Measurements from ENCODE around the gene DLX6.

The DLX6 gene

GRCh38 chr7:96989859-96990317 is 15.5 kb upstream of the DLX6 start:
- Histone ChIP-seq H3K4me1 (ENCODE audit: insufficient read depth, low read length) (no peaks in the 10 kb centered on the region), H3K9ac (ENCODE audit: low read depth, low read length) (no peak overlapping the region), H3K4me3 (ENCODE audit: low read depth in 1 of 2, low read length in 2 of 2) (no peak overlapping the region), H3K79me2 (ENCODE audit: insufficient read depth, low read length) (no peaks in the 10 kb centered on the region), H4K20me1 (ENCODE audit: insufficient read depth, low read length) (no peaks in the 10 kb centered on the region), H3K4me2 (ENCODE audit: insufficient read depth, low read length) (no peak overlapping the region), H3K36me3 (ENCODE audit: insufficient read depth, low read length) (no peaks in the 10 kb centered on the region), H3K9me3 (ENCODE audit: insufficient read depth, low read length, severe bottlenecking) (no peaks in the 10 kb centered on the region), H3K27ac (ENCODE audit: low read length) (no peak overlapping the region), H3K27me3 (ENCODE audit: insufficient read depth, low read length, poor library complexity) (peaks cover 4% of the 10 kb centered on the region), H2AFZ (ENCODE audit: low read depth, low read length) (no peak overlapping the region)
- DNase-seq (no peak), ATAC-seq (ENCODE audit: insufficient read depth, low read depth) (no peak)
- TF ChIP-seq EZH2 (IDR thresholded peaks at IDR 0.05; ENCODE audit: borderline replicate concordance, low read depth, low read length, severe bottlenecking): no peak
- TF ChIP-seq, protein P1, sequence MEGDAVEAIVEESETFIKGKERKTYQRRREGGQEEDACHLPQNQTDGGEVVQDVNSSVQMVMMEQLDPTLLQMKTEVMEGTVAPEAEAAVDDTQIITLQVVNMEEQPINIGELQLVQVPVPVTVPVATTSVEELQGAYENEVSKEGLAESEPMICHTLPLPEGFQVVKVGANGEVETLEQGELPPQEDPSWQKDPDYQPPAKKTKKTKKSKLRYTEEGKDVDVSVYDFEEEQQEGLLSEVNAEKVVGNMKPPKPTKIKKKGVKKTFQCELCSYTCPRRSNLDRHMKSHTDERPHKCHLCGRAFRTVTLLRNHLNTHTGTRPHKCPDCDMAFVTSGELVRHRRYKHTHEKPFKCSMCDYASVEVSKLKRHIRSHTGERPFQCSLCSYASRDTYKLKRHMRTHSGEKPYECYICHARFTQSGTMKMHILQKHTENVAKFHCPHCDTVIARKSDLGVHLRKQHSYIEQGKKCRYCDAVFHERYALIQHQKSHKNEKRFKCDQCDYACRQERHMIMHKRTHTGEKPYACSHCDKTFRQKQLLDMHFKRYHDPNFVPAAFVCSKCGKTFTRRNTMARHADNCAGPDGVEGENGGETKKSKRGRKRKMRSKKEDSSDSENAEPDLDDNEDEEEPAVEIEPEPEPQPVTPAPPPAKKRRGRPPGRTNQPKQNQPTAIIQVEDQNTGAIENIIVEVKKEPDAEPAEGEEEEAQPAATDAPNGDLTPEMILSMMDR (IDR thresholded peaks at IDR 0.05; ENCODE audit: borderline replicate concordance, extremely low read depth, low read length, poor library complexity, severe bottlenecking): no peak

GRCh38 chr7:96991546-96992191 is 13.7 kb upstream of the DLX6 start:
- Histone ChIP-seq H3K27ac (ENCODE audit: low read length) (no peak overlapping the region), H3K4me1 (ENCODE audit: insufficient read depth, low read length) (no peaks in the 10 kb centered on the region), H3K27me3 (ENCODE audit: insufficient read depth, low read length, poor library complexity) (peaks cover 4% of the 10 kb centered on the region), H3K4me2 (ENCODE audit: insufficient read depth, low read length) (no peak overlapping the region), H4K20me1 (ENCODE audit: insufficient read depth, low read length) (no peaks in the 10 kb centered on the region), H3K36me3 (ENCODE audit: insufficient read depth, low read length) (no peaks in the 10 kb centered on the region), H3K79me2 (ENCODE audit: insufficient read depth, low read length) (no peaks in the 10 kb centered on the region), H3K4me3 (ENCODE audit: low read depth in 1 of 2, low read length in 2 of 2) (no peak overlapping the region), H3K9me3 (ENCODE audit: insufficient read depth, low read length, severe bottlenecking) (no peaks in the 10 kb centered on the region), H2AFZ (ENCODE audit: low read depth, low read length) (no peak overlapping the region), H3K9ac (ENCODE audit: low read depth, low read length) (no peak overlapping the region)
- no peak for DNase-seq
- ATAC-seq (ENCODE audit: insufficient read depth, low read depth): no peak
- TF ChIP-seq EZH2 (IDR thresholded peaks at IDR 0.05; ENCODE audit: borderline replicate concordance, low read depth, low read length, severe bottlenecking): no peak
- TF ChIP-seq, protein P1 (IDR thresholded peaks at IDR 0.05; ENCODE audit: borderline replicate concordance, extremely low read depth, low read length, poor library complexity, severe bottlenecking): no peak

DNA sequence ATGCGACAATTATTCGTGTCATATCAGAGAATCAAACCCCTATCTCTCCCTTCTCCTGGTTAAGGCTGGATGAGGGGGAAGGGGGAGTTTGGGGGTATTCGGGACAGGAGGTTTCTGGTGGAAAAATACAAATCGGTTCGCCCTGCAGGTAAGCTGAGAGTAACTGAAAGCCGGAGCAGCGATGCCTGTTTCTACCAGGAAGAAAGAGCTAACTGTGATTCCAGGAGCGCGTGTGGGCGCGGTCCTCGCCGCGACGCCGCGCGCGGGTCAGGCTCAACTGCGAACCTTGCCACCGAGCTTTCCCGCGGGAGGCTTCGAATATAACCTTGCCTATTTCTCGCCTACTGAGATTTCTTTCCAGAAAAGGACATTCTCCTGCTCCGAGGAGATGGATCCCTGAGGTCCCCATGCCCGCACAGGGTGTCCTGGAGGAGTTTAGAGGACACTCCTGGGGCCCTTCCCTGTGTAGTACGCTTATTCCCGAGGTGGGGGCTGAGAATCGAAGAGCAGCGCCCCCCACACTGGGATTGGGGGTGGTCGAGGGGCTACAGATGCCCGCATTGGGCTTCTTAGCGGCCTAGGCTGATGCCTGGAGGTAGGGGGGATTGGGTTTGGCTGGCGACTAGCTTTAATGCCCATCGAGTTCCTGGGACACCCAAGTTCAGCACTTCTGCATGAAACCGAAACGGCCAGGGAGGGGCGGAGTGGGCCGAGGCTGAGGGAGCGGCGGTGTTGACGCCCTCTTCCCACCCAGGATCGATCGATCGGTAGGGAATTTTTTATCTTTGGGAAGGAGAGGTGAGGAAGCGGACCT is 13.0 kb upstream of the DLX6 start:
- no peak overlapping the region for H3K9ac ChIP-seq (ENCODE audit: low read depth, low read length)
- no peak overlapping the region for H3K4me2 ChIP-seq (ENCODE audit: insufficient read depth, low read length)
- TF ChIP-seq, protein P1 (IDR thresholded peaks at IDR 0.05; ENCODE audit: borderline replicate concordance, extremely low read depth, low read length, poor library complexity, severe bottlenecking): no peak
- no peak for TF ChIP-seq EZH2 (IDR thresholded peaks at IDR 0.05; ENCODE audit: borderline replicate concordance, low read depth, low read length, severe bottlenecking)
- H4K20me1 ChIP-seq (ENCODE audit: insufficient read depth, low read length): no peaks in the 10 kb centered on the region
- H3K9me3 ChIP-seq (ENCODE audit: insufficient read depth, low read length, severe bottlenecking): no peaks in the 10 kb centered on the region
- no peak for DNase-seq
- no peak for ATAC-seq (ENCODE audit: insufficient read depth, low read depth)
- H3K27ac ChIP-seq (ENCODE audit: low read length): no peak overlapping the region
- no peak overlapping the region for H2AFZ ChIP-seq (ENCODE audit: low read depth, low read length)
- H3K27me3 ChIP-seq (ENCODE audit: insufficient read depth, low read length, poor library complexity): peaks cover 4% of the 10 kb centered on the region
- no peaks in the 10 kb centered on the region for H3K4me1 ChIP-seq (ENCODE audit: insufficient read depth, low read length)
- no peaks in the 10 kb centered on the region for H3K79me2 ChIP-seq (ENCODE audit: insufficient read depth, low read length)
- no peaks in the 10 kb centered on the region for H3K36me3 ChIP-seq (ENCODE audit: insufficient read depth, low read length)
- H3K4me3 ChIP-seq (ENCODE audit: low read depth in 1 of 2, low read length in 2 of 2): no peak overlapping the region

Measured in DND-41 (cell line).